Measurements from ENCODE around the gene NUP98. TPM values are rescaled to one million over a fixed set of nuclear protein-coding genes. Genes with fewer than 3 reads are reported as not detected.
"Not testable (repeated sequence)": the region's sequence is repeated elsewhere in the genome, so short reads cannot be mapped to it uniquely, and the experiment has no call there.

NUP98 gene
- total RNA-seq, 1 donor from 2014 or later = 72.1 TPM

- no peak for DNase-seq
Observed at GRCh38 chr11:3796801-3797328, 489 bp downstream of the NUP98 start.

GRCh38 chr11:3796346-3796745 lies 1.0 kb downstream of the NUP98 start:
- no peak for DNase-seq

- DNase-seq = no peak
Observed at GRCh38 chr11:3796002-3796311, 1.4 kb downstream of the NUP98 start.

- no peak for DNase-seq
Observed at GRCh38 chr11:3795131-3796001, 2.0 kb downstream of the NUP98 start.

GRCh38 chr11:3794387-3794786 lies 3.0 kb downstream of the NUP98 start:
- not testable (repeated sequence) for DNase-seq

GRCh38 chr11:3786781-3787428 lies 10.4 kb downstream of the NUP98 start:
- no peak for DNase-seq

- no peak for DNase-seq
Observed at GRCh38 chr11:3783611-3784010, 13.7 kb downstream of the NUP98 start.

- no peak for DNase-seq
Observed at GRCh38 chr11:3782963-3783362, 14.4 kb downstream of the NUP98 start.

GRCh38 chr11:3781423-3781822 lies 15.9 kb downstream of the NUP98 start:
- no peak for DNase-seq

- DNase-seq = no peak
Observed at GRCh38 chr11:3775736-3776406, 21.5 kb downstream of the NUP98 start.

- no peak for DNase-seq
Observed at GRCh38 chr11:3773180-3773579, 24.2 kb downstream of the NUP98 start.

GRCh38 chr11:3767536-3767935 lies 29.8 kb downstream of the NUP98 start:
- DNase-seq = no peak

- not testable (repeated sequence) for DNase-seq
Observed at GRCh38 chr11:3766836-3767235, 30.5 kb downstream of the NUP98 start.

GRCh38 chr11:3764266-3764665 lies 33.1 kb downstream of the NUP98 start:
- no peak for DNase-seq

GRCh38 chr11:3755151-3755550 lies 42.2 kb downstream of the NUP98 start:
- DNase-seq = no peak

GRCh38 chr11:3753110-3753509 lies 44.2 kb downstream of the NUP98 start:
- no peak for DNase-seq

GRCh38 chr11:3747704-3748103 lies 49.6 kb downstream of the NUP98 start:
- no peak for DNase-seq

GRCh38 chr11:3745161-3745560 lies 52.2 kb downstream of the NUP98 start:
- no peak for DNase-seq

- no peak for DNase-seq
Observed at GRCh38 chr11:3738723-3739122, 58.6 kb downstream of the NUP98 start.

GRCh38 chr11:3738241-3738640 lies 59.1 kb downstream of the NUP98 start:
- DNase-seq = no peak

GRCh38 chr11:3737386-3737933 lies 59.9 kb downstream of the NUP98 start:
- DNase-seq = no peak

GRCh38 chr11:3736816-3737215 lies 60.5 kb downstream of the NUP98 start:
- no peak for DNase-seq

GRCh38 chr11:3735827-3736226 lies 61.5 kb downstream of the NUP98 start:
- DNase-seq = no peak

All from occipital lobe (tissue), 2 donors.